Skeletal muscle satellite cell (primary cell): ENCODE results near the gene ECHDC3.

Source experiments
- H3K27me3 ChIP-seq: 2 replicates; pipeline ENCODE4 v1.7.0; 2013; ENCODE audit warnings: low read length; ENCODE audit not compliant: control insufficient read depth, insufficient read depth
- H3K36me3 ChIP-seq: 2 replicates; pipeline ENCODE4 v1.7.0; 2013; ENCODE audit warnings: mild to moderate bottlenecking, control low read depth, low read length; ENCODE audit not compliant: insufficient read depth
- H3K4me1 ChIP-seq: 2 replicates; pipeline ENCODE4 v1.7.0; 2013; ENCODE audit warnings: low read length; ENCODE audit not compliant: control insufficient read depth, insufficient read depth
- H3K4me2 ChIP-seq: 2 replicates; pipeline ENCODE4 v1.7.0; 2013; ENCODE audit warnings: mild to moderate bottlenecking, low read length
- H3K4me3 ChIP-seq: 2 replicates; pipeline ENCODE4 v1.7.0; 2013; ENCODE audit warnings: low read length
- H3K9ac ChIP-seq: 2 replicates; pipeline ENCODE4 v1.7.0; 2013; ENCODE audit warnings: mild to moderate bottlenecking, low read depth, low read length, moderate library complexity
- H3K9me3 ChIP-seq: replicated peaks from 2 replicates; pipeline ENCODE4 v1.7.0; 2013; ENCODE audit warnings: mild to moderate bottlenecking, control low read depth, low read length

Gene ECHDC3

DNA sequence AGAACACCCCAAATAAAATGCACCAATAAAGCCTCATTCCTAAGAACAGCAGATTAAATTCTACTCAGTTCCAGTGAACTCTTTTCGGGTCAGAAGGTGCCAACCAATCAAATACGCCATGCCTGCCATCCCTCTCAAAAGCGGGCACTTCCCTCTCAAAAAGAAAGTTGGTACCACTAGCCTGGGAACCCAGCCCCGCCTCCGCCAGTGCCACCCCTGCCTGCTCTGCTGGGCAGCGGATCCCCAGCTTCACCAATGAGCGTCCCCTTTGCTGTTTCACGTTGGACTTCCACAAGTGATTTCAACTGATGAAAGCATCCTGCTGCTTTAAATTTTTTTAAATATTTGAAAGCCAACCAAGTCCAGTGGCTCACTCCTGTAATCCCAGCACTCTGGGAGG, 47.8 kb downstream of the ECHDC3 start:
- Histone ChIP-seq H3K9me3 (no peaks in the 10 kb centered on the region), H3K4me2 (no peak overlapping the region), H3K4me1 (peaks cover 21% of the 10 kb centered on the region), H3K27me3 (peaks cover 4% of the 10 kb centered on the region), H3K36me3 (no peaks in the 10 kb centered on the region), H3K4me3 (no peak overlapping the region), H3K9ac (no peak overlapping the region)

DNA sequence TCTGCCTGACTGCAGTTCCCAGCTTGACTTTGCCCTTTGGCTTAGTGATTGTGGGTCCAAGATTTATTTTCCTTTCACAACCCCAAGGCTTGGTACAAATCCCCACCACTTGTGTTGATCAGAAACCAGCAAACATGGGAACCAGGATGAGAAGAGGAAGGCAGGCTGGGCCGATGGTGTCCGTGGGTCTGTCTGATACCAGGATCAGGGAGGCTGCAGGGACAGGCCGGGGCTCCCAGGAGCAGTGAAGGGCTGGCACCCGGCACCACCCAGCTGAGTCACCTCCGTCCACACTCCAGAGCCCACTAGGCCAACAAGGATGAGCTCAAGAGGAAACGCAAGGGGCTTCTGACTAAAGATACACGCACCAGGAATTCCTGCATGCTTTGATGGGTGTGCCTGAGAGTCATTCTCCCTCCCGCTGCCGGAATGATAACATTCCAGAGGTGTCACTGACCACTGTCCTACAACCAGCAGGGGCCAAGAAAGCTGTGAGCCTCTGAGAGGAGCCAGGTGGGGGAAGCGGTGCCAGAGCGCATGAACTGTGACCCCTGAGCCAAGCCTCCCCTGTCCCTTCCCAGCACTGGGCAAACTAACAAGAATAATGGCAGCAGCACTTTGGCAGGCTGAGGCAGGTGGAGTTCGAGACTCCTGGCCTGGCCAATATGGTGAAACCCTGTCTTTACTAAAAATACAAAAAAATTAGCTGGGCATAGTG, 51.7 kb downstream of the ECHDC3 start:
- Histone ChIP-seq H3K4me2 (peak overlapping the region; percentile 55), H3K9me3 (no peaks in the 10 kb centered on the region), H3K27me3 (no peaks in the 10 kb centered on the region), H3K4me3 (no peak overlapping the region), H3K9ac (peak overlapping the region; percentile 46), H3K36me3 (no peaks in the 10 kb centered on the region), H3K4me1 (peaks cover 26% of the 10 kb centered on the region)

DNA sequence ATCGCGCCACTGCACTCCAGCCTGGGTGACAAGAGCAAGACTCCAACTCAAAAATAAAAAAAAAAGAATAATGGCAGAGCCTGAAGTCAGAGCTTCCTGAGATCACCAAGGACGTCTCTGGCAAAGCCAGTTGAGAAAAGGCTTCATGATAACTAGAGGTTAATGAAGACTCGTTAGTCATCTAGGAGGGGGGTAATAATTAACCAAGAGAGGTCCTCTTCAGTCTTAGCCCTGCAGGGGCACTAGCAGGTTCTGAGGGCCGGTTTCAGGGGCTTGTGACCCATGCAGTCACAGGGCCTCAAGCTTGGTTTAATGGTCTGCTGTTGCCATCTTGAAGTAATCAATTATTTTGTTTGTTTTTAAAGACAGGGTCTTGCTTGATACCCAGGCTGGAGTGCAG, 52.4 kb downstream of the ECHDC3 start:
- Histone ChIP-seq H3K9ac (no peak overlapping the region), H3K9me3 (no peaks in the 10 kb centered on the region), H3K27me3 (no peaks in the 10 kb centered on the region), H3K4me3 (no peak overlapping the region), H3K4me1 (peaks cover 21% of the 10 kb centered on the region), H3K4me2 (no peak overlapping the region), H3K36me3 (no peaks in the 10 kb centered on the region)

DNA sequence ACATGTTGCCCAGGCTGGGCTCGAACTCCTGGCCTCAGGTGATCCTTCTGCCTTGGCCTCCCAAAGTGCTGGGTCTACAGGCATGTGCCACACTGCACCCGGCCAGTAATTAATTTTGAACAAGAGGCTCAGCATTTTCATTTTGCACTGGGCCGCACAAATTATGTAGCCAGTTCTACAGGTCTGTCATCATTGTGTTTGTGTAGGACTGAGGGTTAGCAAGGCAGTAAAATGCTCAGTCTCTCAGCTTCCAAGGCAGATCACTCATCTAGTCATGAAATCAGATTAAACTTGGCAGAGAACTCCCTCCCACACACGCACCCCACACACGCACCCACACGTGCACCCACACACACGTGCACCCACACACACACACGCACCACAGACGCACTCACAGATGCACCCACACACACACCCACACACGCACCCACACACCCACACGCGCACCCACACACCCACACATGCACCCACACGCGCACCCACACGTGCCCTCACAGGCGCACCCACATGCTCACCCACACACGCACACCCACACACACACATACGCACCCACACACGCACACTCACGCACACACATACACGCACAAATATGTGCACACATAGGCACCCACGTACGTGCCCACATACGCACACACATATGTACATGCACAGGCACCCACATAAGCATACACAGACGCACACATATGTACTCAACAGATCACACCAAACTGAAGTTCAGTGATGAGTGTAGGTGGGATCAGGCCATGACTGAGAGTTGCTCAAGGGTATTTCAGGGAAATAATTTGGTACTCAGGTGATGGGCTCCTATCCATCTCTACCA, 53.1 kb downstream of the ECHDC3 start:
- H3K27me3 ChIP-seq, result no peaks in the 10 kb centered on the region
- H3K9me3 ChIP-seq, result no peaks in the 10 kb centered on the region
- no peak overlapping the region for H3K4me3 ChIP-seq
- H3K36me3 ChIP-seq, result no peaks in the 10 kb centered on the region
- no peak overlapping the region for H3K4me2 ChIP-seq
- peaks cover 20% of the 10 kb centered on the region for H3K4me1 ChIP-seq
- H3K9ac ChIP-seq, result no peak overlapping the region

GRCh38 chr10:11796474-11796873, 54.3 kb downstream of the ECHDC3 start:
- H3K4me3 ChIP-seq, result no peak overlapping the region
- peaks cover 20% of the 10 kb centered on the region for H3K4me1 ChIP-seq
- no peaks in the 10 kb centered on the region for H3K27me3 ChIP-seq
- no peak overlapping the region for H3K9ac ChIP-seq
- no peaks in the 10 kb centered on the region for H3K9me3 ChIP-seq
- no peaks in the 10 kb centered on the region for H3K36me3 ChIP-seq
- H3K4me2 ChIP-seq, result no peak overlapping the region

DNA sequence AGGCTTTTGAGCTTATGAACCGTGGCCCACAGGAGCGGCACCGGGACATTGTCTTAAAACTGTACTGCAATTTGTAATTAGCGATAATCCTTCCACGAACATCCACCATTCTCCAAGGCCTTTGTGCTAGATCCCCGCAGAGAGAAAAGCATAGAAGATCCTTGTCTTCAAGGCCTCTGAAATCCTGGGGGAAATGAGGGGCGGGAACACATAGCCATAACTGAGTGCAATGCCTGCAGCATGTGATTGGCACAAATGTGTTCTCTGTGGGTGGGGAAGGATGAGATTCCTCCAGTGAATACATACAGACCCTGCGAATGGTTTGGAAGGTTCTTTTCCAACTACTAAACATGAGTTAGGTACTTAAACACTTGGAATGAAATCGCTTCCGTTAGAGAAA, 55.1 kb downstream of the ECHDC3 start:
- Histone ChIP-seq H3K36me3 (no peaks in the 10 kb centered on the region), H3K4me1 (peaks cover 20% of the 10 kb centered on the region), H3K9ac (no peak overlapping the region), H3K4me2 (no peak overlapping the region), H3K9me3 (no peaks in the 10 kb centered on the region), H3K4me3 (no peak overlapping the region), H3K27me3 (no peaks in the 10 kb centered on the region)

DNA sequence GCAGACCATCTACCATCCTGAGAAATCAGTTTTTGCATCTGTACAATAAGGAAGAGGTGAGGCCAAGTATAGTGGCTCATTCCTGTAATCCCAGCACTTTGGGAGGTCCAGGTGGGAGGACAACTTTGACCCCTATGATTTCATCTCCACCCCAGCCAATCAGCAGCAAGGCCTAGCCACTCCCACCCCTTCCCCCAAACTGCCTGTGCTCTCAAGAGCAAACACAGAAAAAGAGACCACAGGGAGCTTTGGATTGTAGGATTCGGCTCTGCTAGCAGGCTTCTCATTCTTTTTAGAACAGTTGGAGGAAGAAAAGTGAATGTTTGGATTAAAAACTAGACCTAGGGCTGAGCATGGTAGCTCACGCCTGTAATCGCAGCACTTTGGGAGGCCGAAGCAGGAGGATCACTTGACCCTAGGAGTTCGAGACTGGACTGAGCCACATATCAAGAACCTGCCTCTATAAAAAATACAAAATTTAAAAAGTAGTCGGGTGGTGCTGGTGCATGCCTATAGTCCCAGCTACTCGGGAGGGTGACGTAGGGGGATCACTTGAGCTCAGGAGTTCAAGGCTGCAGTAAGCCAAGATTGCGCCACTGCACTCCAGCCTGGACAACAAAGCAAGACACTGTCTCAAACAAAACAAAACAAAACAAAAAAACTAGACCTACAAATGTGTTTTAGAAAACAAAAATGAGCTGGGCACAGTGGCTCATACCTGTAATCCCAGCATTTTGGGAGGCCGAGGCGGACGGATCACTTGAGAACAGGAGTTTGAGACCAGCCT, 55.9 kb downstream of the ECHDC3 start:
- Histone ChIP-seq H3K27me3 (no peaks in the 10 kb centered on the region), H3K9ac (no peak overlapping the region), H3K4me1 (peaks cover 20% of the 10 kb centered on the region), H3K9me3 (no peaks in the 10 kb centered on the region), H3K4me2 (no peak overlapping the region), H3K36me3 (no peaks in the 10 kb centered on the region), H3K4me3 (no peak overlapping the region)

GRCh38 chr10:11798845-11799735, 56.9 kb downstream of the ECHDC3 start:
- no peaks in the 10 kb centered on the region for H3K9me3 ChIP-seq
- H3K9ac ChIP-seq, result no peak overlapping the region
- no peaks in the 10 kb centered on the region for H3K27me3 ChIP-seq

GRCh38 chr10:11799736-11800080, 57.5 kb downstream of the ECHDC3 start:
- H3K9me3 ChIP-seq, result no peaks in the 10 kb centered on the region
- peaks cover 6% of the 10 kb centered on the region for H3K4me1 ChIP-seq
- H3K9ac ChIP-seq, result no peak overlapping the region
- H3K36me3 ChIP-seq, result no peaks in the 10 kb centered on the region
- H3K27me3 ChIP-seq, result no peaks in the 10 kb centered on the region
- H3K4me3 ChIP-seq, result no peak overlapping the region
- H3K4me2 ChIP-seq, result no peak overlapping the region

More at GRCh38 chr10:11798845-11799735, 56.9 kb downstream of the ECHDC3 start:
- H3K36me3 ChIP-seq, result no peaks in the 10 kb centered on the region
- no peak overlapping the region for H3K4me3 ChIP-seq
- H3K4me1 ChIP-seq, result peaks cover 12% of the 10 kb centered on the region
- no peak overlapping the region for H3K4me2 ChIP-seq

DNA sequence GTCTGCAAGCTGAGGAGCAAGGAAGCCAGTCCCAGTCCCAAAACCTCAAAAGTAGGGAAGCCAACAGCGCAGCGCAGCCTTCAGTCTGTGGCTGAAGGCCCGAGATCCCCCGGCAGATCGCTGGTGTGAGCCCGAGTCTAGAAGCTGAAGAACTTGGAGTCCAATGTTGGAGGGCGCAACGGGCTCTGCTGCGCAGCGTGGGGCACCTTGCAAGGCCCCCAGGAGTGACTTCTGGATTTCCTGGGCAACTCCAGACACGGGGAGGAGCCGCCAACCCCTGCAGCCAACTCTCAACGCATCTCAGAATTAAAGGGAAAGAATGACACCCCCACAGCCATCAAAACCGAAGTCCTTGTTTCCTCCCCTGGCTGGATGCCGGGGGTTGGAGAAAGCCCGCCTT, 62.2 kb downstream of the ECHDC3 start:
- H3K36me3 ChIP-seq, result no peaks in the 10 kb centered on the region
- H3K9ac ChIP-seq, result no peak overlapping the region
- no peaks in the 10 kb centered on the region for H3K4me1 ChIP-seq
- no peaks in the 10 kb centered on the region for H3K27me3 ChIP-seq
- no peak overlapping the region for H3K4me3 ChIP-seq
- H3K4me2 ChIP-seq, result no peak overlapping the region
- no peaks in the 10 kb centered on the region for H3K9me3 ChIP-seq

- no peak overlapping the region for H3K4me3 ChIP-seq
- peaks cover 12% of the 10 kb centered on the region for H3K4me1 ChIP-seq
- no peaks in the 10 kb centered on the region for H3K27me3 ChIP-seq
- no peak overlapping the region for H3K4me2 ChIP-seq
- no peaks in the 10 kb centered on the region for H3K9me3 ChIP-seq
- H3K9ac ChIP-seq, result no peak overlapping the region
- no peaks in the 10 kb centered on the region for H3K36me3 ChIP-seq
Measured at GRCh38 chr10:11805792-11806191, 63.6 kb downstream of the ECHDC3 start.
